GM18517 (cell line): ENCODE measurements around the gene MRPS18A.

ENCODE experiments used
- ATAC-seq: cut with Tn5 transposase; IDR thresholded peaks from one replicate; pipeline ENCODE4 v1.9.1; 2021; ENCODE audit warnings: mild to moderate bottlenecking, moderate library complexity; ENCODE audit not compliant: unreplicated experiment

MRPS18A gene

DNA sequence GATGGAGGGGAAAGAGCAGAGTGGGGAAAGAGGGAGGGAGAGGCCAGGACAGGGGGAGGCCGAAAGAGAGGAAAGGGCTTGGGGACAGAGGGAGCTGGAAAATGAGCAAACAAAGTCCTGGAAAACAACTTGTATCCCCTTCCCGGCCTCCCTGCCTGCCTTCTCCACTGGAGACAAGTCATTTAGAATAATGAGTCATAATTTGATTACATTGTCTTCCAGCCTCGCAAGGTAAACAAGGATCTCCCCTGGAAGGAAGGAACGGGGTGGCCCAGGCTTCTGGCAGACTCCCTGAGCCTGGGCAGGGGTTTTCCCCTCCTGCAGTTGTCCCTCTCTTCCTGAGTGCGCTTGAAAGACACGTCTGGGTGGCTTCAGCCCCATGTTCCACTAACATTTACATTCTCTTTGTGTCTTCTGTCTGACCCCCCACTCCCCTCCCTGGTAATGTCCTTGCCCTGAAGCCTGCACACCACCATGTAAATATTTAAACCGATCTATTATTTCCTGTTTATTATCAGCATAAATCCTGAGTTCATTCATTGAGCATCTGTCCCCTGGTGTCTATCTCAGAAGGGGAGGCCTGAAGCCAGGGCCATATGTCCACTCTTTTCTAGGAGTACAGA is 12.1 kb upstream of the MRPS18A start:
- no peak for ATAC-seq

DNA sequence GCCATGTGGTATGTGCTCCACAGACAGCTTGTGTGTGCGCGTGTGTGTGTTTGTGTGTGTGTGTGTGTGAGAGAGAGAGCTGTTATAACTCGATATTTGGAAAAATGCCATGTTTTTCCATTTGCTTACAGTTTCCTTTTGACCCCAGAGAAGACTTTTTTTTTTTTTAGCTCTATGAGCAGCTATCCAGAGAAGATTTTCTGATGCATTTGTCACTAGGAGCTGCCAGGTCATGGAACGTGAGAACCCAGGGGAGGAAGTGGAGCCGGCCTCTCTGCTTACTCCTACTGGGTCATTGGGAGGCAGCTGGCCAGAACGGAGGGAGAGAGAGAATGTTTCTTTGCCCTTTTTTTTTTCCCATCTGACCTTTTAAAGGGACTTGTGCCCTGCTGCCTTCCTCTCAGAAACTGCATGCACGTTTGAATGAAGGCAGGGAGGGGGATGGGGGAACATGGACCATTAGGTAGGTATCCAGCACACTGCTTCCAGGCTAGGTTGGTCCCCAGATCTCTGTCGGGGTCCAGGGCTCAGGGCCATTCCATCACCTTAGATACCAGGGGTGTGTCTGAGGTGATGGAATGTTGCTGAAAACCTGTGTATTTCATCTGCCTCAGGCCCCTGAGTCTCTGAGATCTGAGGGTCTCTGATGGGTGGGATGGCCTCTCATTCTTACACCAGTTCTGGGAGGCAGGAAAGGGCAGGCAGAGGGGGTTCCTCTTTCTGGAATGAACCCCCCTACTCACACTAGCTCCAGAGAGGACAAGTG is 11.2 kb upstream of the MRPS18A start:
- ATAC-seq: no peak

DNA sequence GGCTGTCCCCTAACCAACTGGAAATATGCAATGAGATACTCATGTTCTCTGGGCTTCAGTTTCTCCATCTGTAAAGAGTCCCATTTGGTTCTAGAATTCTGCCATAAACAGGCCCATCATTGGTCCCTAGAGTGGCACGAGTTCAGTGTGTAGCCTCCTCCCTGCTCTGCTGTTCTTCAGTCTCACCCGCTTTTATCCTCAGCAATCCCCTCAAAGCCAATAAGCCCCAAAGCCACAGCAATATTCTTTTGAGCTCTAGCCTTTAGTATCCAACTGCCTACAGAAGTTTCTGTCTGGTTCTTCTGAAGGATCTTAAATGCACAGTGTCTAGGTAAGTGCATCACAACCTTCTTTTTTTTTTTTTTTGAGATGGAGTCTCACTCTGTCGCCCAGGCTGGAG is 9.8 kb upstream of the MRPS18A start:
- no peak for ATAC-seq

DNA sequence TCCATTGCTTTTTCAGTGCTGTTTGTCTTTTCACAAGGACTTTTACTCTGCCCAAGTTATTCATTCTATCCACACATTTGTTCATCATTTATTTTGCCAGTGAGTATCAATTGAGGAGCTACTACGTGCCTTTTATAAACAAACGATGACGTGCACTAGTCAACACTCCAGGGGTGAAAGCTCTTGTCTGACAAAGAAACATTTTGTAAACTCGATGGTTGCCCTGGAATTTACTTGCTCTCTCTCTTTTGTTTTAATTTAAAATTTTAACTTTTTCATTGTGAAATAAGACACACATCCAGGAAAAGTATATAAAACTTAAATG is 8.3 kb upstream of the MRPS18A start:
- ATAC-seq: no peak

DNA sequence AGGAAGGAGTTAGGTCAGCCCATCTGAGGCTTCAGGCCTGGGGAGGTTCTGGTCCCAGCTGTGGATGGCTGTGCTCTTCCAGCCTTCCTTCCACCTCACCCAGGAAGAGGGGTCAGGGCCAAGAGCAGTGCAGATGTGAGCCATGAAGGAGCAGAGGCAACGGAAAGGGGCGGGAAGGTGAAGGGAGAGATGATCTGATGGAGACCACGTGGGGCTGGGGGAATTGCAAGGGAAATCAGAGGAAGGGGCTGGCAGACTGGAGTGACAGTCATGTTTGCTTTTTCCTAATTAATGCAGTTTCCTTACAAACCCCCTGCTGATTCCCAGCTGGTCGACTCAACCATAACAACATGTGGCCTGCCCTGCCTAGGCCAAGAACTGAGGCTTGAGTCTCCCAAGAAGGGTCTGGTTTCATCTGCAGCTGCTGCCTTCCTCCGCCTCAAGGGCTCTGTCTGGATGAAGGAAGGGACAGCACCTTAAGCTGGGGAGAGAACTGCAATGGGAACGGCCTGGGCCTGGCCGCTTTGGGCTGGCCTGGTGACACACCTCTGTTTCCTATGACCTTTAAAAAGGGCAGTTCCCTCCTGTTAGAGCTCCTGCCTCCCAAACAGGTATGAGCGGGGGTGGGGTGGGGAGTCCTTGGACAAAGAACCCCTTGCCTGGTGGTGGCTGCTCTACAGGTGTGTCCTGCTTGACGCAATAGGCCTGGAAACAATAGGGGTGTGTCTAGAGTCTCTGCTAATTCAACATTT is 7.8 kb upstream of the MRPS18A start:
- ATAC-seq: no peak

DNA sequence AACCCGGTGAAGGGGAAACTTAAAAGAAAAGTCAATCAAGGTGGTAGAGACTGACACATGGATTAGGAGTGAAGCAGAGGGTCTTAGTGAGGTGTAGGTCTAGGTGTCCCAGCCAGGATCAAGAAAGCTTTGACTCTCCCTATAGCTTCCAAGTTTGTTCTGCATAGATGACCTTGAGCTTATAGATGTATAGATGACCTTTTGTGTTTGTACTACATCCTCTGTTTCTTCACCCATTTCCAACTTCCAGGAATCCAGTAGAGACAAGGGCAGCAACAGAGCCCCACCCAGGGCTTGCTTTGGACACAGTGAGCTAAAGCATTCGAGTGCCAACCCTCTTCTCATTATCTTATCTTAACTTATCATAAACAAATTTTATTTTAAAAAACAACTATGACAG is 1.8 kb upstream of the MRPS18A start:
- no peak for ATAC-seq

DNA sequence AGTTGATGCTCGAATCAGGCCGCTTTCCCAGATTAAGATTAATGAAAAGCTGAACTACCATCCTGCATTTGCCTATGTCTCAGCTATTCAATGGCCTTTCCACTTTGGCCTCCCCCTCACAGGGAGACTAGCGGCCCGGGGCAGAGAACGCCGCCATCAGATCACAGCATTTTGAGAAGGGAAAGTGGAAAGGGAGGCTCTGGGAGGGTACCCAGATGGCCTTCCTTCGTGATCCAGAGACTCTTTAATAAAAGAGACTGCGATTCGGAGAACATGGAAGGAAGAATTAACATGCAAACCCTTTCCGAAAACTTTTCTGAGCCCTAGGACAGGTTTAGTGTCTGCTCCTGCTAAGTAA is 533 bp downstream of the MRPS18A start:
- no peak for ATAC-seq

DNA sequence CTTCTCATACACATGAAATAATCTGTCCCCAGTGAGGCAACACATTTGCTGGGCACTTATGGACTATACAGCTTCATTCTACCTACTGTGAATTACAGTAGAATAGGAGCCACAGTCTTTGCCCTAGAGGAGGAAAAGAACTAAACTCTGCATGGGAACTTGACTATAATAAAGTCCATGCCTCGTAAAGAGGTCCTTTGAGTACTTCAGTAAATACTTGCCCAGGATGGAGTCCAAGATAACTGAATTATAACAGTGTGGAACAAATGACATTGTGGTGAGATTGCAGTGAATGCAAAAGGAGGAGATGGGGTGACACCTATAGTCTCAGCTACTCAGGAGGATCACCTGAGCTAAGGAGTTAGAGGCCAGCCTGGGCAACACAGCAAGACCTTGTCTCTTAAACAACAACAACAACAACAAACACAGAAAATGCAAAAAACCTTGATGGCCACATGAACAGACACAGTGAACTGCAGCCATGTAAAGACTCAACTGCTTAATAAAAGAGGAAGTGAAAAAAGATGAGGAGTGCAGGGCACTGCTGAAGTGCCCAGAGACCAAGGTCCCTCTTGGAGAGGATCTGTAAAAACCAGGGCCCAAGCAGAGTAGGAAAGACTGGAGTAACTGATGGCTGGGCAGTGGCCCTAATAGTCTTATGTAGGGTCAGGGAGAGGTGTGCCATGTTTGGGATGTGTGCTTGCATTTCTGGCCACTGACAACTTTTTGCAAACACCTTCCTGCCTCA is 3.7 kb downstream of the MRPS18A start:
- peak; percentile 51 for ATAC-seq

DNA sequence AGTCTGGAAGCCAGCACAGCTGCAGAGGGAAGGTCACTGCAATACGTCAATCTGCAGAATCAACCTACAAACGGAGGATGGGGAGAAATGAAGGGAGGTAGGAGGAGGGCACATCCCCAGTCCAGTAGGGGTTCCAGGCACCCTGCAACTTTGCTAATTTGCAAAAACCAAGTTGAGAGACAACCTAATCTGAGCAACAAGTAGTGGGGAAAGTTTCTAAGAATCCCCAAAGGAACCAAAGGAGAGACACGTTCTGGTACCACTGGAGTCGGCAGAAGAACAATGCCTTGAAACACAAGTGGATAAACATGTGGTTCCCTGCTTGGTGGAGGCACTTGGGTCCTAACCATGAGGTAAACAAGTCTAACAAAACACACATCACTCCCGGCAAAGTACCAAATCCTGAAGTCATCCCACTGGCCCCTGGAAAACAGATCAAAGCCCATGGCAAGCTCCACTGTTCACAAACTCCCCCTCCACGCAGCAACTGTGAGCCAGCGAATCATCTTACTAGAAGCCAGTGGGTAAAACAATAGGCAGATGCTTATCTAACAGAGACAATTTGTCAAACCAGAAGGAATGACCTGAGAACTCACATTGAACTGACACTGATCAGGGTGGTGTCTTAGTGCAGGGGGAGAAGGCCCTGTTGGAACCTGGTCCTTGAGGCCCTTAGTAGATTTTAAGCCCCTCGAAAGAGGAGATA is 4.7 kb downstream of the MRPS18A start:
- ATAC-seq: no peak

DNA sequence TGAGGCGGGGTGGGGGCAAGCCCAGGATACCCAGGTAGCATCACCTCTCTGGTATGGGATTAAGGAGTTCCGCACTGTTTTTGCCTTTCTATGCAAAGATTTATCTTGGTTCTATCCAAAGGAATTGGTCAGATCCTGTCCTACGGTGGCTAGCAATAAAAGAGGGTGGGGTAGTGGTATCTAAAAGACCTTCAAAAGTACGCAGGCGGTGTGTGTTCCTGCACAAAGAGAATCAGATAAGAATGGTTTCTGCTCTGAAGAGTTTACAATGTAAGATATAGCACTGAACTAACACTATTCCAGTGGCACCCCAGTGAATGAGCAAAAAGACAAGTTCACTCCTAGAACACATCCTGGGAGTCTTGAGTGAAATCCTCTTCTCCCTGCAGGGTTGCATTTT is 6.3 kb downstream of the MRPS18A start:
- ATAC-seq: no peak

DNA sequence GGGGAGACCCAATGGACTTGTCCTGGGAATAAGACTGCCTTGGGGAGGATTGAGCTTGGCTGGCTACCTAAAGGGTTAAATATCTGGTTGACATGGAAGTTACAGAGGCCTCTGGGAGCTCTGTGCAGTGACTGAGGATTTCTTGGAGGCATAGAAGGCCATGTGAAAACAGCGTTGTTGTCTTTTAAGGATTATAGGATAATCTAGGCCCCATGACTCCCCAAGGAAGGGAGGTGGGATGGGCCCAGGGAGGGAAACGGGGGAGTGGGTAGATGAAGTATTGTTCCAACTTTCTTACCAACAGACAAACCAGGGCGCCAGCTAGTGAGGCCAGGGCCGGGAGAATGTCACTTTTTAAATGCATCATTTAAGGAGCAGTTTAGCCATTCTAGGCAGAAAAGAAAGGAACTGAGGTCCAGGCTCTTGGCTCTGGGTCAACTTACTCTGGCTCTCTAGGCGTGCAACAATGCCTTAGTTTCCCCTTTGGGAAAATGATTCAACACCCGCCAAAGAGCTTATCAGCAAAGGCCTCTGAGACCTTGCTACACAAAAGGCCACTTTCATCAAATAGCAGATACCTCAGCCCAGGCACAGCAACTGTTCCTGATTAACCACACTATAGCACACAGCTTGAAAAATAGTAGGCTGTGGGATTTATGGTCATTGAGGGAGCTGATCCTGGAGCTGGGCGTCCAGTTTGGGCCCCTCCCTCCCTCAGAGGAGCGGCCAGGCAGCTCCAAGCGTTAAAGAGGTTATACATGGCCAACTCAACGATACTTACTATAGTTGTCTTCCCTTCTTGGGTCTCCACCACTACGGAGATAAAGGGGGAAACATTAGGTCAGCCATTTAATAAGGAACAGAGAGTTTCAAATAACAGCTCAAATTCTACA is 7.0 kb downstream of the MRPS18A start:
- no peak for ATAC-seq

DNA sequence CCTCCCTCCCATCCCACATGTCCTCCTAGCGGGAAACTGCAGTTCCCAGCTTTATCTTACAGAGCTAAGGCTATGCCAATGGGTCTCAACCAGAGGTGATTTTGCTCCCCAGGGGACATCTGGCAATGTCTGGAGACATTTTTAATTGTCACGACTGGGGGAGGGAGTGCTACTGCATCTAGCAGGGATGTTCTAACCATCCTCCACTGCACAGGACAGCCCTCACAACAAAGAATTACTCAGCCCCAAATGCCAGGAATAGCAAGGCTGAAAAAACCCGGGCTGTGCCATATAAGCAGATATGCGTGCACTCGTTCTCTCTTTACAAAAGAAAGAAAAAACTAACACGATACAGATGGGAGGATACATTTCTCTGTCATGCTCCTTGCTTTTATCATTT is 8.5 kb downstream of the MRPS18A start:
- ATAC-seq: no peak

DNA sequence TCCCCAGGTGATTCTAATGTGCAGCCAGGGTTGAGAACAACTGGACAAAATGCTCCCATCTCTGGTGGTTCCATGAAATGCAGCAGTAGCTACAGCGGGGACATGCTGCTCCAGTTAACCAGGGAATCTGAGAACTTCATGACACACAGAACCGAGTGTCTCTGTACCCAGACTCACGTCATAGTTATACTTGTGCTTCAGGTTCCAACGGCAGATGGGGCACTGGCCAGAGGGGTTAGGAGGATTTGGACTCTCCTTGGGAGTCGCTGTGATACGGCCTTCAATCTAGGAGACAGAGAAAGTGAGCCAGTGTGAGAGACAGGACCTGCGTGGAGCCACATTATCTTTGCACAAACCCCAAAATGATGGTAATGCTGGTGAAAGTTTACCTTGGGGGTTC is 9.2 kb downstream of the MRPS18A start:
- no peak for ATAC-seq

DNA sequence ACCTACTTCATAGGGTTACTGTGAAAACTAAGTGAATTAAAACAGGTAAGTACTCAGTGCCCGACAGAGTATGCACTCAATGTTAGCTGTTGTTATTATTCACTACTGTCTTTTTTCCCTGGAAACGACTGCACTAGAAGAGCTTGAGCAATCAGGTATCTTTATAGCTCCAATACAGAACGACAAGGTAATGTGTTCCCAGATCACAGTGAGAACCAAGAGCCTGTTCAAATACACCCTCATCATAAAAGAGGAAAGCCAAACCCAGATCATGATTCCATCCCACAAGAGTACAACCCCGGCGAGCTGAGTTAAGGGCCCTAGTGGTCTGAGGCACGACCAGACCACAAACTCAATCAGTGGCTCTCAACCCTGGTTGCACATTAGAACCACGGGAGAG is 9.8 kb downstream of the MRPS18A start:
- no peak for ATAC-seq

DNA sequence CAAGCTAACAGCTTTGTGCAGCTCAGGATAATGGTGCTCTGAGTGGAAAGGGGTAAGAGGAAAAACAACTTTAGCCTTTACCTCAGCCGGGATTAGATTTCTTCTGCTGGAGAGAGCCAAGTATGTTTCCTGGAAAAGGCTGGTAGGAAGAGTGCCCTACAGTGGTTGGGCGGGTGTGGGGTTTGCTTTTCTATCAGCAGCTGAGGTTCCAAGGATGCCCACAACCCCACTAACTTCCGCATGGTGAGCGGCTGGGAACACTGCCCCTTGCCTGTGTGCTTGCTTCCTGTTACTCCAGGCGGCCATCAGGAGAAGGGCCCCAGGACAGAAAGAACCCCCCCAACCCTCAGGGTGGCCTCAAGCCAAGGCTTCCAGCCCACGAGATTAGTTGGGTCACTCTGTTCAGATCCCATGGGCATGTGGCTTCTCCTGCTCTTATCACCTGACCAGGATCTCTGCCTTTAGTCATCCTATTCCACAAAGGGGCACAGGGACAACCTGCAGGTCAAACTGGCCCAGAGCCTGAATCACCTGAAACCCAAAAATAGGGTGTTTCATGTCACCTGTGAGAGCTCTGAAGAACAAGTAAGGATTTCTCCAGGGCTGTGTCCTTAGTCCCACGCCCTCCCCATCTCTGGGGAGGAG is 10.5 kb downstream of the MRPS18A start:
- ATAC-seq: no peak

DNA sequence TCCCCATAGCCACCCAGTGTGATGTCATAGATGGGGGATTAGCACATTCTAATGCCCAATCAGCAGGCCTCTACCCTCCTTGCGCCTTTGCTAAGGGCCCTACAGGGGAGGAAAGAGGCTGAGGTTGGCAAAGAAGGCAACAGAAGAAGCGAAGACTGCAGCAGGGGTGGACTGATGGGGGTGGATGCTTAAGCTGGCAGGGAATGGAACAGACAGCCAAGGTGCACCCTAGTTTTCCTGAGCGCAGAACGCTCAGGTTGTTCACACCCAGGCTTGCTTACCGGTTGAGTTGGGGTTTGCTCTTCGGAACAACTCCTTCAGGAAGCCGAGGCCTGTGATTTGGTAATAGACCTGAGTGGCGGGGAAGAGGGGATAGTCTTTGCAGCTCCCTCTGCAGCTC is 12.7 kb downstream of the MRPS18A start:
- ATAC-seq: no peak

DNA sequence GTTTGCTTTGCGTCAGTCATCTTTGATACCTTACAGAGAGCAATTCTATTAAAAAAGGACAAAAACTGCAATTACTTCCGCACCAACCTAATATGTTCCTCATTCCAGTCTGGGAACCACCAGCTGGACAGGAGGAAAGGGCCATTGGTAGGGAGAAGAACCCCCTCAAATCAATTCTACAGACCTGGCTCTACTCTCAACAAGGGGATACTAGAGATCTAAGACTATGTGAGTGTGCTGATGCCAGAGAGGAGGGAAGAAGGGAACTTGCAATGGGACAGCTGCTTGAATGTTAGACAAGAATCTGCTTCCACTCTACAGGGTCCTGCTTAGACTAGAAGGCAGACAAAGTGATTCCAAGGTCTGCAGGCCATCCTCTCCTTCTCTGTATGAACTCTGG is 13.3 kb downstream of the MRPS18A start:
- no peak for ATAC-seq

DNA sequence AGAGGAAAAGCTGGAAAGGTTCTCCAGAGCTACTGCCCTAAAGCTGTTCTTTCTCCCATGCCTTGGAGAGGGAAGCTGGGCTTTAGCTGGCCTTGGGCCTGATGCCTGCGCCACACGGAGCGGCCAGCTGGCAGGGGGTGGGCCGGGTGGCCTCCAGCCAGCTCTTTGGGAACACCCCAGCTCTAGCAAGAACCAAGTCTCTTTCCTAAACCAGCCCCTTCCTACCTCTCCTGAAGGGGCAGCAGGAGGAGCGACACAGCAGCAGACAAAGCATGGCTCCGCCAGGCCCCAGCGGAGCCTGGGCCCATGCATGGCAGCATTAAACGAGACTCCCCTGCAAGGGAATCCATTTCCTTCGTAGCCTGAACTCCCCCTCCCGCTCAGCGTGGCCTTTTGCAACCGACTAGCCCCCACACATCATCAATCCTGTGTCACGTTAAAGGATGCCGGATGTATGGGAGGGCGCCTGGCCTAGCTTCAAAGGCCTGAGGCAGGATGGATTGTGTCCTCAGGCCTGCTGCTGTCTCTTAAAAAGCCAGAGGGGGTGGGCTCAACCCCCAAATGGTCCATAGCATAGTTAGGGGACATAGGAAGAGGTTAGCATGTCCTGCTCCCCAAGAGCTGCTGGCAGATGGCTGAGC is 14.0 kb downstream of the MRPS18A start:
- ATAC-seq: no peak
